ENCODE measurements around the gene ARL15. TPM values are rescaled to one million over a fixed set of nuclear protein-coding genes. Genes with fewer than 3 reads are reported as not detected.
"Not testable (repeated sequence)": the region's sequence is repeated elsewhere in the genome, so short reads cannot be mapped to it uniquely, and the experiment has no call there.

ARL15 gene
- total RNA-seq: 6.0 TPM

GRCh38 chr5:54310433-54311175, at the start of gene ARL15:
TSS of gene ARL15 (minus strand) at chr5:54310573.
- DNase-seq (ENCODE audit: low spot score): peak; percentile 99
- peak; percentile 90 for ATAC-seq

DNA sequence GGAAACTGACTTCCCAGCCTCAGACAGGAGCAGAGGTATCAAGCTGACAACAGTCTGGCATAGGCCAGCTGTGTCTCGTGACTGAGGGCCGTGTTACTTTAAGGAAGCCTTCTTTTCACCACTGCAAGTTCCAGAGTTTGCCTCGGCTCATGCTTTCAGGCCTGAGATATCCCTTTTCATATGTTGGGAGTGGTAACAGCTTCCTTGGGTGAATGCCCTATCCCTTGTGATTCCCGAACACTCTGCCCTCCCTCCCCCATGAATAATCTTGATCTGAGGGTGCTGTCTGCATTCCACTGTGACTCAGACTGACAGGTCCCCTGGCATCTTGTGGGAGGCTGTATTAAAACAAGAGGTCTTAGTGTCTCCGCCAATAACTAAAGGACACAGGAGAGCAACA, 49.7 kb upstream of the ARL15 start:
- no peak for ATAC-seq
- DNase-seq (ENCODE audit: low spot score): no peak

- DNase-seq (ENCODE audit: low spot score) (no peak), ATAC-seq (no peak)
These were observed 47.2 kb upstream of the ARL15 start for GRCh38 chr5:54357408-54358058.

DNA sequence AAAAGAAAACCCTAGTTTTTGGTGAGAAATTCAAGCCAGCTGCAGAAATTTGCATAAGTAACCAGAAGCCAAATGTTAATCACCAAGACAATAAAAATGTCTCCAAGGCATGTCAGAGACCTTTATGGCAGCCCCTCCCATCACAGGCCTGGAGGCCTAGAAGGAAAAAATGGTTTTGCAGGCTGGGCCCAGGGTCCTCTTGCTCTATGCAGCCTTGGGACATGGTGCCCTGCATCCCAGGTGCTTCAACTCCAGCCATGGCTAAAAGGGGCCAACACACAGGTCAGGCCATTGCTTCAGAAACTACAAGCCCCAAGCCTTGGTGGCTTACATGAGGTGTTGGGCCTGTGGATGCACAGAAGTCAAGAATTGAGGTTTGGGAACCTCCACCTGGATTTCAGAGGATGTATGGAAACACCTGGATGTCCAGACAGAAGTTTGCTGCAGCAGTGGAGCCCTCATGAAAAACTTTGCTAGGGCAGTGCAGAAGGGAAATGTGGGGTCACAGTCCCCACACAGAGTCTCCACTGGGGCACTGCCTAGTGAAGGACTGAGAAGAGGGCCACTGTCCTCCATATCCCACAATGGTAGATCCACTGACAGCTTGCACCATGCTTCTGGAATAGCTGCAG, 43.7 kb upstream of the ARL15 start:
- not testable (repeated sequence) for DNase-seq (ENCODE audit: low spot score); ATAC-seq

- ATAC-seq; DNase-seq (ENCODE audit: low spot score): not testable (repeated sequence)
These were observed 42.2 kb upstream of the ARL15 start for GRCh38 chr5:54352580-54352979.

DNA sequence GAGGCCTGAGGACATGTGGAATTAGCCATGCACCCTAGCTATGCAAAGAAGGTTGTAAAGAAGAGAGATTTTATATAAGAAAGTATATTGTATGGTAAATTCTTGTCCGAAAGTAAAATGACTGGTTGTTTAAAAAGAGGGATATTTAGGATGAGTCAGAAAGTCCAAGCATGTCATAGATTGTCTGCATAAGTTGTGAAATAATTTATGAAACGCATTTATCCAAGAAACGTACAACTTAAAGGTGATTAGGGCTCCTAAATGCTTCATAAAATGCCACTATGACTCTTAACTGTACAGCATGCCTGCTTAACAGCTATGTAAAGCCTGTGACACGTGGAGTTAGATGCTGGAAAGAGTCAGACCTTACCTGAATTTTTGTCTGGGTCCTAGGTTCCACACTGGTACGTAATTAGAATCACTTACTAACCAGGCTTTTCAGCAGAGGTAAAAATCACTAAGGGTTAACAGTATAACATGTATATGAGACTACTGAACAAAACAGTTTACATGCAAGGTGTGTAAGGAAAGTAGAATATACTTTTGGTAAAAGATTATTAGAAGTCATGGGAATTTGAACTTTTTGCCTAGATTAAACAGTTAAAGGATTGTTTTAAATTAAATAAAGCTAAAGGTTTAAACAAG, 37.0 kb upstream of the ARL15 start:
- DNase-seq (ENCODE audit: low spot score) (no peak), ATAC-seq (no peak)

GRCh38 chr5:54344653-54345052, 34.3 kb upstream of the ARL15 start:
- ATAC-seq (no peak), DNase-seq (ENCODE audit: low spot score) (no peak)

DNA sequence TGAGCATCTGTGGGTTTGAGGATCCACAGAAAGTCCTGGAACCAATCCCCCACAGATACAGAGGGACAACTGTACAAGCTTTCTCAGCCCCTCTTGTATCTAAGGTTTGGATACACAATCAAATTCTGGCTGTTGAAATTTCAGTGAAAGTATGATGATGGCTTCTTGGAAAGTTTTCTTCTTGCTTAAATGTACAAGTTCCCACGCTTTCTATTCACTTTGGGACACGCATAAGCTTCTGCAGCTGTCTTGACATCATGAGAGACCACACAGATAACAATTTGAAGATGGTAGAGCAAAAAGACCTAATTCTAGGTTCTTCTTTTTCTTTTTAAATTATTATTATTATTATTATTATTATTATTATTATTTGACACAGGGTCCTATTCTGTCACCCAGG, 31.6 kb upstream of the ARL15 start:
- ATAC-seq (no peak), DNase-seq (ENCODE audit: low spot score) (no peak)

DNA sequence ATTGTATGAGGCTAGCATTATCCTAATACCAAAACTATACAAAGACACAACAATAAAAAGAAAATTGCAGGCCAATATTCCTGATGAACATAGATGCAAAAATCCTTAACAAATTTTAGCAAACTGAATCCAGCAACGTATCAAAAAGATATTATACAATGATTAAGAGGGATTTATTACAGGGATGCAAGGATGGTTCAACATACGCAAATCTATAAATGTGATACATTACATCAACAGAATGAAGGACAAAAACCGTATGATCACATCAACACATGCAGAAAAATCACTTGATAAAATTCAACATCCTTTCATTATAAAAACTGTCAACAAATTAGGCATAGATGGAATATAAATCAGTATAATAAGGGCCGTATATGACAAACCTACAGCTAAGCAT, 27.1 kb upstream of the ARL15 start:
- DNase-seq (ENCODE audit: low spot score) (no peak), ATAC-seq (no peak)

GRCh38 chr5:54332720-54333119, 22.3 kb upstream of the ARL15 start:
- ATAC-seq (no peak), DNase-seq (ENCODE audit: low spot score) (no peak)

- DNase-seq (ENCODE audit: low spot score) (no peak), ATAC-seq (peak; percentile 22)
These were observed 19.6 kb upstream of the ARL15 start for GRCh38 chr5:54329731-54330709.

DNA sequence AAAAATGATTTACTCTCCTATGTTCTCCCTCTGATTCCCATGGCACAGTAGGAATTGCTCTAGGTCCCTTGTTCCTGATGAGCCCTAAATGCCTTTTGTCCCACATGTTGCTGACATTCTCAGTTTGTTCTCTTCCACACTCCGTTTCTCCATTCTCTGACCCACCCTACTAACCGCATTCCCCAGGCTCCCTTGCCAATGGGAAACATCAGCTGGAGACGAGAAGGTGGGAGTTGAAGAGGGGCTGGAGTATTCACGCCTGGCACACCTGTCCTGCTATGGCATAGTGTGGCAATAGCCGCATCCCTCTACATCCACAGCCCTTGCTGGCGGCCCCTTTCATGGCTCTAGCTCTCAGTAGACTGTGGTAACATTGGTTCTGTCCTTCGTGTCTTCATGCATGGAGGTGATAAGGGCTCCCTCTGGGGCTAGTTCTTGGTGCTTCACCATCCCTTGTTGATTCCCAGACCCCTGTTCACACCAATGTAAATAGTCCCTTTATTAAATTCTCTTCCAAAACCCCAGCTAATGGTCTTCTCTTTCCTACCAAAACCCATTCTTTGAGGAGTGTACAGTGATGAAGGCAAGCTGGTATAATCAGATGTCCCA, 16.4 kb upstream of the ARL15 start:
- ATAC-seq: no peak

GRCh38 chr5:54325610-54326311, 15.4 kb upstream of the ARL15 start:
- DNase-seq (ENCODE audit: low spot score) (no peak), ATAC-seq (no peak)

More for the DNA sequence above, 16.4 kb upstream of the ARL15 start:
- DNase-seq (ENCODE audit: low spot score): no peak

- ATAC-seq (no peak), DNase-seq (ENCODE audit: low spot score) (no peak)
These were observed 14.9 kb upstream of the ARL15 start for GRCh38 chr5:54325272-54325609.

DNA sequence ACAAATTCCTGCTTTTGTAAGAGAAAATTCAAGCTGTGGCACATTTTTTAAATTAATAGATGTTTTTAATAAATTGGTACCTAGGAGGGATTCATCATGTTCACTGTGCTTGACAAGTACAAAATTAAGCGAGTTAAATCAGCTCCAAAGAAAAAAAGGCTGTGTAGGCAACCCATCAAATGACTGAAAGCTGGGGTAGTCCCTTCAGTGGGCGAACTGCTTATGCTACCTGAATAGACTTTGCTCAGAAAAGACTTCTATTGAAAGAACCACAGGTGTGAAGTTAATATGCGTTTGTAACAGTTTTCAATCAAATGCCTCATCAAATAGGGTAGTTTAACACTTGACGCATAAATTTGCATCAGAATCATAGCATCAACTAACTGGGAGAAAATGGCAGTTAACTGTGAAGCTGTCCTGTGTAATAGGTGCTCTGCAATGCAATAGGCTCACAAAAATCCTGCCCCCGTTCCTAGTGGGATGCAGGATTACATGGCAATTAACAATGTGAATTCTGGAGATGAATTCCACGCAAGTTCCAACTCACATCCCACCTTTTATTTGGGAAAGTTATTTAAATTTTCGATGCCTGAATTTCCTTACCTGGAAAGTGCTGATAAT, 14.4 kb upstream of the ARL15 start:
- no peak for ATAC-seq
- DNase-seq (ENCODE audit: low spot score): no peak

- ATAC-seq (no peak), DNase-seq (ENCODE audit: low spot score) (no peak)
These were observed 13.1 kb upstream of the ARL15 start for GRCh38 chr5:54323495-54323894.

DNA sequence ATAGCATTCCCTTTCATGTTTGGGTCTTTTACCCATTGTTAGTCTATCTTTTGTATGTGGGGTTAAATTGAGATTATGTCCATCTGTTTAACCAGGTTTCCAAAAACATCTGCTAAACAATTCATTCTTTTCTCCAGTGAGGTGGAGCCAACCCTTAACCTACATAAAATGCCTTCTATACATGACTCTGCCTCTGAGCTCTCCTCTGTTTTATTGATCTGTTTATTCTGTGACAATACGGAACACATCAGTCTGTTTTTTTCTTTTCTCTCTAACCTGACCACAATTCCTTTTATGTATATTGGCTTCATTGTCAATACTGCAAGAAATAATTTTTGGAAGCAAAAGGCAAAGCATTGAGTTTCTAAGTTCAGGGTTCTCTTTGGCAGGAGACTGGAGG, 9.9 kb upstream of the ARL15 start:
- DNase-seq (ENCODE audit: low spot score) (no peak), ATAC-seq (no peak)

DNA sequence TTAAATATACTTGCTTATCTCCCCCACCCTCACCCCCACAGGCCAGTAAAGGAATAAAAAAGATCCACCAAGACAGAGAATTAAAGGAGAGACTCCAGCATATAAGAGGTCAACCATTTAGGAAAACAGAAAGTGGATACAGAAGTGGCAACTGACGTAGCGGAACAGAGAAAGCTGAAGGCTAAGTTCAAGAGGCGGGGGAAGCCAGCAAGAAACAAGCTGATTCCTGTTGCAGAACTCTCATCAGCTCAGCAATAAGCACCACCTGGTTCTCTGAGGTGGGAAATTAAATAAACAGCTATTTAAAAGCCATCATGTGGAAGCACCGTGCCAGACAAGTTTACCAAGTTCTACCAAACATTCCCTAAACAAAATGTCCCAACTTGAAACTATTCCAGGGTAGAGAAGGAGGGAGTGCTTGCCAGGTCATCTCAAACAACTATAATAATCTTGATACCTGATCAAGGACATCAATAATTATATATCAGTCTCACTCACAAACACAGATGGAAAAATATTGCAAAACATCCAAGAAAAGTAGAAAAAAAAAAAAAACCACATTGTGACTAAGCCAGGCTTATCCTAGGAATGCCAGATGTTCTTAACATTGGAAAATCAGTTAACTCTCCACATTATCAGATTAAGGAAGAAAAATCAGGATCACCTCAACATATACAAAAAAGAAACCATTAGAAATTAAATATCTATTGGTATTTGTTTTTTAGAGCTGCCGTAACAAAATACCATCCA, 7.3 kb upstream of the ARL15 start:
- no peak for ATAC-seq
- no peak for DNase-seq (ENCODE audit: low spot score)

Data from left lobe of liver (tissue), 2 donors.